KMS-11 (cell line): ENCODE data around the gene MPC1.

Experiments
- H2AFZ ChIP-seq: fragments of 200-600 bp; sonication (generic); 2 replicates; pipeline ENCODE4 v1.6.1; 2016; ENCODE audit warnings: antibody characterized with exemption, mixed run types, low read depth
- H3K27ac ChIP-seq: fragments of 200-600 bp; sonication (generic); 2 replicates; pipeline ENCODE4 v1.6.1; 2016; ENCODE audit warnings: mild to moderate bottlenecking, mixed run types
- H3K27me3 ChIP-seq: fragments of 200-600 bp; sonication (generic); 2 replicates; pipeline ENCODE4 v1.6.1; 2017; ENCODE audit warnings: mild to moderate bottlenecking, low read depth, mixed run types, moderate library complexity; ENCODE audit not compliant: insufficient read depth
- H3K36me3 ChIP-seq: fragments of 200-600 bp; sonication (generic); 2 replicates; pipeline ENCODE4 v1.6.1; 2017; ENCODE audit warnings: mild to moderate bottlenecking, mixed run types; ENCODE audit not compliant: insufficient read depth
- H3K4me1 ChIP-seq: fragments of 200-600 bp; sonication (generic); 2 replicates; pipeline ENCODE4 v1.6.1; 2016; ENCODE audit warnings: mild to moderate bottlenecking, low read depth, mixed run types; ENCODE audit not compliant: poor library complexity, severe bottlenecking
- H3K4me2 ChIP-seq: fragments of 200-600 bp; sonication (generic); 2 replicates; pipeline ENCODE4 v1.7.0; 2016; ENCODE audit warnings: mild to moderate bottlenecking, mixed run types
- H3K4me3 ChIP-seq: fragments of 200-600 bp; sonication (generic); IDR thresholded peaks from 2 replicates; pipeline ENCODE4 v1.6.1; 2017; ENCODE audit warnings: low read depth, low read length, mixed read lengths; ENCODE audit not compliant: insufficient read depth
- H3K79me2 ChIP-seq: fragments of 200-600 bp; sonication (generic); 2 replicates; pipeline ENCODE4 v1.6.1; 2016; ENCODE audit warnings: low read depth, mixed run types; ENCODE audit not compliant: insufficient read depth
- H3K9ac ChIP-seq: fragments of 200-600 bp; sonication (generic); 2 replicates; pipeline ENCODE4 v1.6.1; 2016; ENCODE audit warnings: mild to moderate bottlenecking, mixed run types
- H4K20me1 ChIP-seq: fragments of 200-600 bp; sonication (generic); 2 replicates; pipeline ENCODE4 v1.6.1; 2016; ENCODE audit warnings: mild to moderate bottlenecking, mixed run types; ENCODE audit not compliant: insufficient read depth
- CTCF ChIP-seq: fragments of 200-600 bp; sonication (generic); conservative IDR thresholded peaks from 2 replicates; pipeline ENCODE4 v1.6.1; 2017; ENCODE audit warnings: low read depth, mild to moderate bottlenecking, antibody characterized with exemption, low read length, moderate library complexity, mixed read lengths

The MPC1 gene

GRCh38 chr6:166400181-166400580 lies 17.4 kb upstream of the MPC1 start:
- H3K4me1 ChIP-seq: no peaks in the 10 kb centered on the region
- no peak overlapping the region for H2AFZ ChIP-seq
- TF ChIP-seq CTCF: no peak
- H3K79me2 ChIP-seq: no peaks in the 10 kb centered on the region
- H3K27ac ChIP-seq: no peak overlapping the region
- H3K4me3 ChIP-seq: no peak overlapping the region
- H4K20me1 ChIP-seq: no peaks in the 10 kb centered on the region
- no peaks in the 10 kb centered on the region for H3K27me3 ChIP-seq
- H3K4me2 ChIP-seq: no peak overlapping the region
- no peak overlapping the region for H3K9ac ChIP-seq
- H3K36me3 ChIP-seq: no peaks in the 10 kb centered on the region

GRCh38 chr6:166398348-166398747 lies 15.6 kb upstream of the MPC1 start:
- Histone ChIP-seq H3K79me2 (no peaks in the 10 kb centered on the region), H3K36me3 (no peaks in the 10 kb centered on the region), H3K27me3 (no peaks in the 10 kb centered on the region), H3K4me3 (no peak overlapping the region), H3K27ac (no peak overlapping the region), H4K20me1 (no peaks in the 10 kb centered on the region), H3K9ac (no peak overlapping the region), H2AFZ (no peak overlapping the region), H3K4me2 (no peak overlapping the region), H3K4me1 (no peaks in the 10 kb centered on the region)
- TF ChIP-seq CTCF: no peak

GRCh38 chr6:166397849-166398248 lies 15.1 kb upstream of the MPC1 start:
- Histone ChIP-seq H3K4me3 (no peak overlapping the region), H3K4me2 (no peak overlapping the region), H4K20me1 (no peaks in the 10 kb centered on the region), H2AFZ (no peak overlapping the region), H3K9ac (no peak overlapping the region), H3K27ac (no peak overlapping the region), H3K79me2 (no peaks in the 10 kb centered on the region), H3K27me3 (no peaks in the 10 kb centered on the region), H3K4me1 (no peaks in the 10 kb centered on the region), H3K36me3 (no peaks in the 10 kb centered on the region)
- TF ChIP-seq CTCF: no peak

- H3K36me3 ChIP-seq: no peaks in the 10 kb centered on the region
- no peak overlapping the region for H2AFZ ChIP-seq
- no peak overlapping the region for H3K27ac ChIP-seq
- H3K79me2 ChIP-seq: no peaks in the 10 kb centered on the region
- H3K4me1 ChIP-seq: no peaks in the 10 kb centered on the region
- H3K4me3 ChIP-seq: no peak overlapping the region
- no peak for TF ChIP-seq CTCF
- H3K27me3 ChIP-seq: no peaks in the 10 kb centered on the region
- no peak overlapping the region for H3K4me2 ChIP-seq
- H3K9ac ChIP-seq: no peak overlapping the region
- no peaks in the 10 kb centered on the region for H4K20me1 ChIP-seq
Observed at GRCh38 chr6:166395778-166396177, 13.0 kb upstream of the MPC1 start.

- no peak overlapping the region for H3K4me2 ChIP-seq
- no peak for TF ChIP-seq CTCF
- no peaks in the 10 kb centered on the region for H3K79me2 ChIP-seq
- H3K4me1 ChIP-seq: no peaks in the 10 kb centered on the region
- H3K4me3 ChIP-seq: no peak overlapping the region
- no peak overlapping the region for H3K27ac ChIP-seq
- H3K27me3 ChIP-seq: no peaks in the 10 kb centered on the region
- H3K9ac ChIP-seq: no peak overlapping the region
- no peaks in the 10 kb centered on the region for H4K20me1 ChIP-seq
- no peak overlapping the region for H2AFZ ChIP-seq
- no peaks in the 10 kb centered on the region for H3K36me3 ChIP-seq
Observed at GRCh38 chr6:166395351-166395750, 12.6 kb upstream of the MPC1 start.
